ENCODE data around the gene PMCH. TPM values are rescaled to one million over a fixed set of nuclear protein-coding genes. Genes with fewer than 3 reads are reported as not detected.

The PMCH gene
- total and polyA plus RNA-seq, 2 of the 8 experiments (the other 6 are each of a cell fraction or from before 2014, with no cell fraction given): not detected

DNA sequence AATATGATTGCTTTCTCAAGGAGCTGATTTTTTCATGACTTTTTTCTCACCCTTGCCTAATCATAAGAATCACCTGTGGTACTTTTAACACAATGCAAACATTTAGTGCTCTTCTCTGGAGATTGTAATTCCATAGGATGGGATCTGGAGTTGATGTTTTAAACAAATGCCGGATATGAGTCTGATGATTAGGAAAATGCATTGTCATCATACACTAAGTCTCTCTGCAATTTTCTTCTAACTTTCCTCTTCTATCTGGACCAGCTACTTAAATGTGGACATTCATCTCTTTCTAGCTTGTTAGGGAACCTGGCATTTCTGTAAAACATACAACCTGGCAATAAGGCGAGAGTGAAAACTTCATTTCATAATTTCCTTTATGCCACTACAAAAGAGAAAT lies 23.5 kb downstream of the PMCH start:
- TF ChIP-seq POU5F1 (IDR thresholded peaks at IDR 0.05; ENCODE audit: low read depth, low read length) (no peak), SP2 (IDR thresholded peaks at IDR 0.05; ENCODE audit: low read length) (no peak), RBBP5 (IDR thresholded peaks at IDR 0.05; ENCODE audit: borderline replicate concordance, low read depth, low read length) (no peak), RXRA (IDR thresholded peaks at IDR 0.05; ENCODE audit: insufficient read depth, low read depth, low read length) (no peak), CBX8 (IDR thresholded peaks at IDR 0.05; ENCODE audit: borderline replicate concordance, low read depth, low read length) (no peak)
- H4K8ac ChIP-seq (ENCODE audit: extremely low read depth, insufficient read depth, low read length): no peak overlapping the region
- no peaks in the 10 kb centered on the region; the same call in 1 of the 2 replicates for H3K23me2 ChIP-seq (ENCODE audit: low read depth, low read length)
- no peak overlapping the region for H3K23ac ChIP-seq (ENCODE audit: insufficient read length)
- H3K27me3 ChIP-seq (replicated peaks in 1 of 4; ENCODE audit: control insufficient read depth in 3 of 4, extremely low read depth in 1 of 4, insufficient read depth in 3 of 4, low read length in 3 of 4): no peaks in the 10 kb centered on the region
- H4K5ac ChIP-seq (ENCODE audit: insufficient read length, low read depth, low read length): no peak overlapping the region
- no peak overlapping the region for H3K18ac ChIP-seq (ENCODE audit: extremely low read depth, low read length)
- H3K9ac ChIP-seq (replicated peaks in 1 of 4; ENCODE audit: extremely low read depth in 1 of 4, low read depth in 3 of 4, low read length in 3 of 4): no peak overlapping the region
- ChIA-PET POLR2A (ENCODE audit: partially characterized antibody) (no interaction called here), CTCF (ENCODE audit: partially characterized antibody) (interaction anchor here (1.0 to 1.4 kb wide), 4 partner anchors 9 to 311 kb away, joined by 3 to 4 read pairs (median 3); no protein-coding TSS in a partner anchor)
- H3K4me3 ChIP-seq (ENCODE audit: extremely low read depth in 1 of 4, insufficient read depth in 2 of 4, low read depth in 3 of 4, low read length in 4 of 4): no peak overlapping the region
- H3K79me1 ChIP-seq (ENCODE audit: low read depth, low read length): no peaks in the 10 kb centered on the region
- no peak overlapping the region for H3K27ac ChIP-seq (ENCODE audit: low read depth, low read length)
- no peak overlapping the region for H3K56ac ChIP-seq (replicated peaks; ENCODE audit: insufficient read length, low read depth, low read length)
- no peak overlapping the region for H2BK12ac ChIP-seq (ENCODE audit: low read depth, low read length)
- no peak overlapping the region for H3K4ac ChIP-seq (replicated peaks; ENCODE audit: insufficient read length, low read depth, low read length)
- H3K14ac ChIP-seq (ENCODE audit: insufficient read length): no peak overlapping the region
- FAIRE-seq (no peak), DNase-seq (ENCODE audit: low read depth in 1 of 2, low spot score in 2 of 2) (no peak)
- 88% methylated on average over 2 of the region's 2 CpGs; no CpG with 5 or more reads in 1 of the 2 experiments for WGBS, 2 experiments (ENCODE audit: extremely low coverage in 1 of 2, insufficient coverage in 1 of 2, insufficient read length in 1 of 2, insufficient replicate concordance in 2 of 2, low coverage in 1 of 2, low lambda C conversion rate in 2 of 2, missing lambda C conversion rate in 1 of 2)
- H2BK5ac ChIP-seq (ENCODE audit: low read depth, low read length): no peak overlapping the region
- H4K20me1 ChIP-seq (replicated peaks in 1 of 2; ENCODE audit: control insufficient read depth in 1 of 2, insufficient read depth in 2 of 2, low read length in 2 of 2): peaks cover 0 to 3% of the 10 kb centered on the region in 2 experiments
- no peak overlapping the region for H2BK15ac ChIP-seq (ENCODE audit: low read length)
- H3K4me2 ChIP-seq (ENCODE audit: insufficient read depth in 1 of 2, low read depth in 2 of 2, low read length in 2 of 2): no peak overlapping the region
- no peaks in the 10 kb centered on the region for H3K79me2 ChIP-seq (ENCODE audit: control insufficient read depth in 1 of 2, insufficient read depth in 2 of 2, low read length in 2 of 2)
- no peaks in the 10 kb centered on the region for H3K9me3 ChIP-seq (ENCODE audit: insufficient read depth in 2 of 2, low read depth in 1 of 2, low read length in 1 of 2)
- no peak overlapping the region for H4K91ac ChIP-seq (replicated peaks; ENCODE audit: insufficient read length, low read length)
- no peak overlapping the region for H2BK20ac ChIP-seq (ENCODE audit: low read length)
- no peaks in the 10 kb centered on the region; a peak in 1 of 8 replicates for H3K36me3 ChIP-seq (ENCODE audit: control insufficient read depth in 2 of 4, insufficient read depth in 4 of 4, low read length in 3 of 4)
- H2BK120ac ChIP-seq (replicated peaks; ENCODE audit: low read depth, low read length): no peak overlapping the region
- H3K4me1 ChIP-seq (replicated peaks in 1 of 4; ENCODE audit: control insufficient read depth in 3 of 4, insufficient read depth in 4 of 4, low read length in 3 of 4): no peaks in the 10 kb centered on the region
- no peak overlapping the region for H2AFZ ChIP-seq (ENCODE audit: low read length)
- no peak overlapping the region for H2AK5ac ChIP-seq (ENCODE audit: low read depth, low read length)
